ENCODE measurements around the gene ICAM5. TPM values are rescaled to one million over a fixed set of nuclear protein-coding genes. Genes with fewer than 3 reads are reported as not detected.
"Not testable (repeated sequence)": the region's sequence is repeated elsewhere in the genome, so short reads cannot be mapped to it uniquely, and the experiment has no call there.

Gene ICAM5
- total RNA-seq: 1.7 and 2.0 TPM in 2 replicates
- long read RNA-seq: 0 reads

- Mint-ChIP-seq H3K27ac (ENCODE audit: unreplicated experiment) (no peak within 1 kb of the TSS), H3K4me1 (ENCODE audit: unreplicated experiment) (peaks cover 46% of the 10 kb centered on the region), H3K9me3 (ENCODE audit: unreplicated experiment) (no peaks in the 10 kb centered on the region), H3K27me3 (ENCODE audit: unreplicated experiment) (peaks cover 59% of the 10 kb centered on the region), H3K4me3 (ENCODE audit: unreplicated experiment) (peak within 1 kb of the TSS; percentile 72), H3K36me3 (ENCODE audit: unreplicated experiment) (peaks cover 9% of the 10 kb centered on the region)
- TF ChIP-seq, protein P1, sequence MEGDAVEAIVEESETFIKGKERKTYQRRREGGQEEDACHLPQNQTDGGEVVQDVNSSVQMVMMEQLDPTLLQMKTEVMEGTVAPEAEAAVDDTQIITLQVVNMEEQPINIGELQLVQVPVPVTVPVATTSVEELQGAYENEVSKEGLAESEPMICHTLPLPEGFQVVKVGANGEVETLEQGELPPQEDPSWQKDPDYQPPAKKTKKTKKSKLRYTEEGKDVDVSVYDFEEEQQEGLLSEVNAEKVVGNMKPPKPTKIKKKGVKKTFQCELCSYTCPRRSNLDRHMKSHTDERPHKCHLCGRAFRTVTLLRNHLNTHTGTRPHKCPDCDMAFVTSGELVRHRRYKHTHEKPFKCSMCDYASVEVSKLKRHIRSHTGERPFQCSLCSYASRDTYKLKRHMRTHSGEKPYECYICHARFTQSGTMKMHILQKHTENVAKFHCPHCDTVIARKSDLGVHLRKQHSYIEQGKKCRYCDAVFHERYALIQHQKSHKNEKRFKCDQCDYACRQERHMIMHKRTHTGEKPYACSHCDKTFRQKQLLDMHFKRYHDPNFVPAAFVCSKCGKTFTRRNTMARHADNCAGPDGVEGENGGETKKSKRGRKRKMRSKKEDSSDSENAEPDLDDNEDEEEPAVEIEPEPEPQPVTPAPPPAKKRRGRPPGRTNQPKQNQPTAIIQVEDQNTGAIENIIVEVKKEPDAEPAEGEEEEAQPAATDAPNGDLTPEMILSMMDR (IDR thresholded peaks at IDR 0.05): no peak
- DNase-seq (ENCODE audit: extremely low spot score, unreplicated experiment): peak; percentile 84
These were observed at the start of gene ICAM5 for GRCh38 chr19:10289836-10290356. ICAM5 (plus strand) TSS chr19:10289952; CDS start chr19:10290044, 92 bp downstream.

DNA sequence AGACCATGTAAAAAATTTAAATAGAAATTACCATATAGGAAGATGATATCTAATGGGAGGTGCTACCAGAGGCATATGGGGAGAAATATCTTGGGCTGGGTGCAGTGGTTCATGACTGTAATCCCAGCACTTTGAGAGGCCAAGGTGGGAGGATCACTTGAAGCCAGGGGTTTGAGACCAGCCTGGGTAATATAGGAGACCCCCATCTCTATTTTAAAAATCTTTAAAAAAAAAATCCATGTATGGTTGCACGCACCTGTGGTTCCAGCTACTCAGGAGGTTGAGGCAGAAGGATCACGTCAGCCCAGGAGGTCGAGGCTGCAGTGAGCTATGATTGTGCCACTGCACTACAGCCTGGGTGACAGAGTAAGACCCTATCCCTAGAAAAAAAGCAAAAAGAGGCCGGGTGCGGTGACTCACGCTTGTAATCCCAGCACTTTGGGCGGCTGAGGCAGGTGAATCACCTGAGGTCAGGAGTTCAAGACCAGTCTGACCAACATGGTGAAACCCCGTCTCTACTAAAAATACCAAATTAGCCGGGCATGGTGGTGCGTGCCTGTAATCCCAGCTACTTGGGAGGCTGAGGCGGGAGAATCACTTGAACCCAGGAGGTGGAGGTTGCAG lies 47.8 kb upstream of the ICAM5 start:
- not testable (repeated sequence) for H3K27me3 Mint-ChIP-seq (ENCODE audit: unreplicated experiment); H3K4me3 Mint-ChIP-seq (ENCODE audit: unreplicated experiment); H3K27ac Mint-ChIP-seq (ENCODE audit: unreplicated experiment); DNase-seq (ENCODE audit: extremely low spot score, unreplicated experiment); H3K36me3 Mint-ChIP-seq (ENCODE audit: unreplicated experiment); H3K9me3 Mint-ChIP-seq (ENCODE audit: unreplicated experiment)
- peaks cover 13% of the 10 kb centered on the region for H3K4me1 Mint-ChIP-seq (ENCODE audit: unreplicated experiment)

GRCh38 chr19:10243606-10244005 lies 46.1 kb upstream of the ICAM5 start:
- no peaks in the 10 kb centered on the region for H3K27me3 Mint-ChIP-seq (ENCODE audit: unreplicated experiment)
- H3K27ac Mint-ChIP-seq (ENCODE audit: unreplicated experiment): no peak overlapping the region
- DNase-seq (ENCODE audit: extremely low spot score, unreplicated experiment): no peak
- TF ChIP-seq, protein P1 (IDR thresholded peaks at IDR 0.05): no peak
- H3K4me3 Mint-ChIP-seq (ENCODE audit: unreplicated experiment): no peak overlapping the region
- H3K4me1 Mint-ChIP-seq (ENCODE audit: unreplicated experiment): peaks cover 3% of the 10 kb centered on the region
- H3K9me3 Mint-ChIP-seq (ENCODE audit: unreplicated experiment): no peaks in the 10 kb centered on the region
- H3K36me3 Mint-ChIP-seq (ENCODE audit: unreplicated experiment): no peaks in the 10 kb centered on the region

GRCh38 chr19:10245189-10245939 lies 44.4 kb upstream of the ICAM5 start:
- no peak for DNase-seq (ENCODE audit: extremely low spot score, unreplicated experiment)
- TF ChIP-seq, protein P1 (IDR thresholded peaks at IDR 0.05): no peak
- H3K36me3 Mint-ChIP-seq (ENCODE audit: unreplicated experiment): no peaks in the 10 kb centered on the region
- H3K4me3 Mint-ChIP-seq (ENCODE audit: unreplicated experiment): no peak overlapping the region
- H3K27ac Mint-ChIP-seq (ENCODE audit: unreplicated experiment): no peak overlapping the region
- H3K4me1 Mint-ChIP-seq (ENCODE audit: unreplicated experiment): peaks cover 3% of the 10 kb centered on the region
- no peaks in the 10 kb centered on the region for H3K9me3 Mint-ChIP-seq (ENCODE audit: unreplicated experiment)
- no peaks in the 10 kb centered on the region for H3K27me3 Mint-ChIP-seq (ENCODE audit: unreplicated experiment)

DNA sequence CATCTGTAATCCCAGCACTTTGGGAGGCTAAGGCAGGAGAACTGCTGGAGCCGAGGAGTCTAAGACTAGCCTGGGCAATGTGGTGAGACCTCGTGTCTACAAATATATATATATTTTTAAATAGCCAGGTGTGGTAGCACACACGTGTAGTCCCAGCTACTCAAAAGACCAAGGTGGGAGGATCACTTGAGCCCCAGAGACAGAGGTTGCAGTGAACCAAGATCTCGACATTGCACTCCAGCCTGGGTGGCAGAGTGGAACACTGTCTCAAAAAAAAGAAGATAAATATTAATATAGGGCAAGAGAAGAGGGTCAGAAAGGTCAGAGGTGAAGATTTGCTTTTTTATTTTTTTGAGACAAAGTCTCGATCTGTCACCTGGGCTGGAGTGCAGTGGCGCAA lies 43.2 kb upstream of the ICAM5 start:
- Mint-ChIP-seq H3K27ac (ENCODE audit: unreplicated experiment) (no peak overlapping the region), H3K9me3 (ENCODE audit: unreplicated experiment) (no peaks in the 10 kb centered on the region), H3K27me3 (ENCODE audit: unreplicated experiment) (no peaks in the 10 kb centered on the region), H3K36me3 (ENCODE audit: unreplicated experiment) (no peaks in the 10 kb centered on the region), H3K4me1 (ENCODE audit: unreplicated experiment) (peaks cover 6% of the 10 kb centered on the region), H3K4me3 (ENCODE audit: unreplicated experiment) (no peak overlapping the region)
- no peak for DNase-seq (ENCODE audit: extremely low spot score, unreplicated experiment)
- TF ChIP-seq, protein P1 (IDR thresholded peaks at IDR 0.05): no peak
